Measurements from ENCODE around the gene DYNLRB2. TPM values are rescaled to one million over a fixed set of nuclear protein-coding genes. Genes with fewer than 3 reads are reported as not detected.

The DYNLRB2 gene
- total and polyA plus RNA-seq, 10 of the 15 experiments (the other 5 are each of a cell fraction or from before 2014, with no cell fraction given): 0.21 to 1.2 (median 0.40) TPM; not detected in 5

DNA sequence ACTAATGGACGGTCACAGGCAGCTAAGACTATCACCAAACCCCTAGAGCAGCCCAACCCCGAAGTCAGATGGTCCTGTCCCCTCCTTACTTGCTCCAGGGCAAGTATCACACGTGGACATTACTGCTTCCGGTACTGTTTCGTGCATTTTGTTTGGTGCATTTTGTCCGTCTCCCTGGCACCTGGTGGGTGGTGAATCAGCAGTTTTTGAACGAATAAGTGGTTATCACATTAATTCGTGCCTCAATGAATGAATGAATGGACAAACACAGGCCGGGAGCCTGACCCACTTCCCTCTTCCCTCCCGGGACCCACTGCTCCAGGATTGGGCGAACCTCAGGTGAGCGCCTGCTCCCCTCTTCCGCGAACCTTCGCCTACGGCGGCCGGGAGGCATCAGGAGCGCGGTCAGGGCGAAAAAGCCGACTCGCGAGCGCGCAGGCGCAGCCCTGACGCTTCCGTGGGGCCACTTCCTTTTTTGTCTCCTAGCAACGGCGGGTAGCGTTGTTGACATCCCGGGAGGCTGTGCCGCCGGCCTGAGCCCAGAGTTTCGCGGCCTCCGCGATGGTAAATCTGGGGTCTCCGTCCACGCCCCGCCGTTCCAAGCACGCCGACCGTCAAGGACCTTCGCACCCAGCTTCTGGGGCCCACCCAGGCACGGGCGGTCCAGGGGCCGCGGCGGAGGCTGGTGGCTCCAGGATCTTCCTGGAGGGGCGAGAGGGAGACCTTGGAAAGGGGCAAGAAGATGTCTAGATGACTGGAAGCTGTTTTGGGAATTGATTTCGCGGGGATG is at the start of gene DYNLRB2 (continued):
- TF ChIP-seq POU2F2 (IDR thresholded peaks at IDR 0.05; ENCODE audit: borderline replicate concordance, low read depth, low read length) (no peak), GATAD2B (conservative IDR thresholded peaks at IDR 0.05; ENCODE audit: low read depth) (0 out of 2 replicates have a peak, but pooled peaks have one; percentile 34), MEF2A (IDR thresholded peaks at IDR 0.05; ENCODE audit: insufficient read depth, low read depth, low read length) (no peak), HDAC2 (IDR thresholded peaks at IDR 0.05) (no peak), MYB (IDR thresholded peaks at IDR 0.05; ENCODE audit: borderline replicate concordance, low read depth, low read length) (no peak), SP1 (IDR thresholded peaks at IDR 0.05; ENCODE audit: low read depth, low read length) (no peak), KAT2A (conservative IDR thresholded peaks at IDR 0.05; ENCODE audit: control insufficient read depth, low read depth, low read length) (no peak), RAD51 (IDR thresholded peaks at IDR 0.05) (no peak), POLR2A (IDR thresholded peaks at IDR 0.05; ENCODE audit: low read depth, low read length) (peak; percentile 82), ZNF217 (IDR thresholded peaks at IDR 0.05) (no peak), TAF1 (IDR thresholded peaks at IDR 0.05; ENCODE audit: borderline replicate concordance, low read depth, low read length) (peak; percentile 36; the same call in 1 of the 2 replicates), NFIC (IDR thresholded peaks at IDR 0.05; ENCODE audit: low read depth, low read length) (no peak), SPI1 (IDR thresholded peaks at IDR 0.05; ENCODE audit: borderline replicate concordance, insufficient read depth, low read depth, low read length) (peak; percentile 82; the same call in 1 of the 2 replicates), NRF1 (conservative IDR thresholded peaks at IDR 0.05; ENCODE audit: low read depth, low read length) (peak; percentile 53), CBFB (IDR thresholded peaks at IDR 0.05; ENCODE audit: low read depth) (peak; percentile 89), YBX1 (IDR thresholded peaks at IDR 0.05) (no peak)
- TF ChIP-seq, protein P1, sequence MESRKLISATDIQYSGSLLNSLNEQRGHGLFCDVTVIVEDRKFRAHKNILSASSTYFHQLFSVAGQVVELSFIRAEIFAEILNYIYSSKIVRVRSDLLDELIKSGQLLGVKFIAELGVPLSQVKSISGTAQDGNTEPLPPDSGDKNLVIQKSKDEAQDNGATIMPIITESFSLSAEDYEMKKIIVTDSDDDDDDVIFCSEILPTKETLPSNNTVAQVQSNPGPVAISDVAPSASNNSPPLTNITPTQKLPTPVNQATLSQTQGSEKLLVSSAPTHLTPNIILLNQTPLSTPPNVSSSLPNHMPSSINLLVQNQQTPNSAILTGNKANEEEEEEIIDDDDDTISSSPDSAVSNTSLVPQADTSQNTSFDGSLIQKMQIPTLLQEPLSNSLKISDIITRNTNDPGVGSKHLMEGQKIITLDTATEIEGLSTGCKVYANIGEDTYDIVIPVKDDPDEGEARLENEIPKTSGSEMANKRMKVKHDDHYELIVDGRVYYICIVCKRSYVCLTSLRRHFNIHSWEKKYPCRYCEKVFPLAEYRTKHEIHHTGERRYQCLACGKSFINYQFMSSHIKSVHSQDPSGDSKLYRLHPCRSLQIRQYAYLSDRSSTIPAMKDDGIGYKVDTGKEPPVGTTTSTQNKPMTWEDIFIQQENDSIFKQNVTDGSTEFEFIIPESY (IDR thresholded peaks at IDR 0.05): no peak
- TF ChIP-seq, protein P2, sequence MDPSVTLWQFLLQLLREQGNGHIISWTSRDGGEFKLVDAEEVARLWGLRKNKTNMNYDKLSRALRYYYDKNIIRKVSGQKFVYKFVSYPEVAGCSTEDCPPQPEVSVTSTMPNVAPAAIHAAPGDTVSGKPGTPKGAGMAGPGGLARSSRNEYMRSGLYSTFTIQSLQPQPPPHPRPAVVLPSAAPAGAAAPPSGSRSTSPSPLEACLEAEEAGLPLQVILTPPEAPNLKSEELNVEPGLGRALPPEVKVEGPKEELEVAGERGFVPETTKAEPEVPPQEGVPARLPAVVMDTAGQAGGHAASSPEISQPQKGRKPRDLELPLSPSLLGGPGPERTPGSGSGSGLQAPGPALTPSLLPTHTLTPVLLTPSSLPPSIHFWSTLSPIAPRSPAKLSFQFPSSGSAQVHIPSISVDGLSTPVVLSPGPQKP (IDR thresholded peaks at IDR 0.05; ENCODE audit: low read depth, low read length): no peak
- TF ChIP-seq, protein P3, sequence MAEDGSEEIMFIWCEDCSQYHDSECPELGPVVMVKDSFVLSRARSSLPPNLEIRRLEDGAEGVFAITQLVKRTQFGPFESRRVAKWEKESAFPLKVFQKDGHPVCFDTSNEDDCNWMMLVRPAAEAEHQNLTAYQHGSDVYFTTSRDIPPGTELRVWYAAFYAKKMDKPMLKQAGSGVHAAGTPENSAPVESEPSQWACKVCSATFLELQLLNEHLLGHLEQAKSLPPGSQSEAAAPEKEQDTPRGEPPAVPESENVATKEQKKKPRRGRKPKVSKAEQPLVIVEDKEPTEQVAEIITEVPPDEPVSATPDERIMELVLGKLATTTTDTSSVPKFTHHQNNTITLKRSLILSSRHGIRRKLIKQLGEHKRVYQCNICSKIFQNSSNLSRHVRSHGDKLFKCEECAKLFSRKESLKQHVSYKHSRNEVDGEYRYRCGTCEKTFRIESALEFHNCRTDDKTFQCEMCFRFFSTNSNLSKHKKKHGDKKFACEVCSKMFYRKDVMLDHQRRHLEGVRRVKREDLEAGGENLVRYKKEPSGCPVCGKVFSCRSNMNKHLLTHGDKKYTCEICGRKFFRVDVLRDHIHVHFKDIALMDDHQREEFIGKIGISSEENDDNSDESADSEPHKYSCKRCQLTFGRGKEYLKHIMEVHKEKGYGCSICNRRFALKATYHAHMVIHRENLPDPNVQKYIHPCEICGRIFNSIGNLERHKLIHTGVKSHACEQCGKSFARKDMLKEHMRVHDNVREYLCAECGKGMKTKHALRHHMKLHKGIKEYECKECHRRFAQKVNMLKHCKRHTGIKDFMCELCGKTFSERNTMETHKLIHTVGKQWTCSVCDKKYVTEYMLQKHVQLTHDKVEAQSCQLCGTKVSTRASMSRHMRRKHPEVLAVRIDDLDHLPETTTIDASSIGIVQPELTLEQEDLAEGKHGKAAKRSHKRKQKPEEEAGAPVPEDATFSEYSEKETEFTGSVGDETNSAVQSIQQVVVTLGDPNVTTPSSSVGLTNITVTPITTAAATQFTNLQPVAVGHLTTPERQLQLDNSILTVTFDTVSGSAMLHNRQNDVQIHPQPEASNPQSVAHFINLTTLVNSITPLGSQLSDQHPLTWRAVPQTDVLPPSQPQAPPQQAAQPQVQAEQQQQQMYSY (CRISPR knock-in tag; IDR thresholded peaks at IDR 0.05): no peak
- TF ChIP-seq, protein P4, sequence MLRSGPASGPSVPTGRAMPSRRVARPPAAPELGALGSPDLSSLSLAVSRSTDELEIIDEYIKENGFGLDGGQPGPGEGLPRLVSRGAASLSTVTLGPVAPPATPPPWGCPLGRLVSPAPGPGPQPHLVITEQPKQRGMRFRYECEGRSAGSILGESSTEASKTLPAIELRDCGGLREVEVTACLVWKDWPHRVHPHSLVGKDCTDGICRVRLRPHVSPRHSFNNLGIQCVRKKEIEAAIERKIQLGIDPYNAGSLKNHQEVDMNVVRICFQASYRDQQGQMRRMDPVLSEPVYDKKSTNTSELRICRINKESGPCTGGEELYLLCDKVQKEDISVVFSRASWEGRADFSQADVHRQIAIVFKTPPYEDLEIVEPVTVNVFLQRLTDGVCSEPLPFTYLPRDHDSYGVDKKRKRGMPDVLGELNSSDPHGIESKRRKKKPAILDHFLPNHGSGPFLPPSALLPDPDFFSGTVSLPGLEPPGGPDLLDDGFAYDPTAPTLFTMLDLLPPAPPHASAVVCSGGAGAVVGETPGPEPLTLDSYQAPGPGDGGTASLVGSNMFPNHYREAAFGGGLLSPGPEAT (IDR thresholded peaks at IDR 0.05; ENCODE audit: low read depth): no peak
- TF ChIP-seq, protein P5, sequence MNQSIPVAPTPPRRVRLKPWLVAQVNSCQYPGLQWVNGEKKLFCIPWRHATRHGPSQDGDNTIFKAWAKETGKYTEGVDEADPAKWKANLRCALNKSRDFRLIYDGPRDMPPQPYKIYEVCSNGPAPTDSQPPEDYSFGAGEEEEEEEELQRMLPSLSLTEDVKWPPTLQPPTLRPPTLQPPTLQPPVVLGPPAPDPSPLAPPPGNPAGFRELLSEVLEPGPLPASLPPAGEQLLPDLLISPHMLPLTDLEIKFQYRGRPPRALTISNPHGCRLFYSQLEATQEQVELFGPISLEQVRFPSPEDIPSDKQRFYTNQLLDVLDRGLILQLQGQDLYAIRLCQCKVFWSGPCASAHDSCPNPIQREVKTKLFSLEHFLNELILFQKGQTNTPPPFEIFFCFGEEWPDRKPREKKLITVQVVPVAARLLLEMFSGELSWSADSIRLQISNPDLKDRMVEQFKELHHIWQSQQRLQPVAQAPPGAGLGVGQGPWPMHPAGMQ (IDR thresholded peaks at IDR 0.05; ENCODE audit: borderline replicate concordance): no peak
